Stimulated activated CD4-positive, alpha-beta T cell treated with anti-CD3 and anti-CD28 coated beads, Interleukin-4, amount 100 ng/mL, for 1 hour (primary cell): Measurements from ENCODE around the gene MUC21.
"Not testable (repeated sequence)": the region's sequence is repeated elsewhere in the genome, so short reads cannot be mapped to it uniquely, and the experiment has no call there.

Source experiments
- DNase-seq: peaks from one replicate; pipeline ENCODE4 v3.0.0-alpha.2; 2020

MUC21 gene

GRCh38 chr6:30970946-30971345 lies 12.6 kb upstream of the MUC21 start:
- DNase-seq = no peak

GRCh38 chr6:30972816-30973215 lies 10.7 kb upstream of the MUC21 start:
- no peak for DNase-seq

DNA sequence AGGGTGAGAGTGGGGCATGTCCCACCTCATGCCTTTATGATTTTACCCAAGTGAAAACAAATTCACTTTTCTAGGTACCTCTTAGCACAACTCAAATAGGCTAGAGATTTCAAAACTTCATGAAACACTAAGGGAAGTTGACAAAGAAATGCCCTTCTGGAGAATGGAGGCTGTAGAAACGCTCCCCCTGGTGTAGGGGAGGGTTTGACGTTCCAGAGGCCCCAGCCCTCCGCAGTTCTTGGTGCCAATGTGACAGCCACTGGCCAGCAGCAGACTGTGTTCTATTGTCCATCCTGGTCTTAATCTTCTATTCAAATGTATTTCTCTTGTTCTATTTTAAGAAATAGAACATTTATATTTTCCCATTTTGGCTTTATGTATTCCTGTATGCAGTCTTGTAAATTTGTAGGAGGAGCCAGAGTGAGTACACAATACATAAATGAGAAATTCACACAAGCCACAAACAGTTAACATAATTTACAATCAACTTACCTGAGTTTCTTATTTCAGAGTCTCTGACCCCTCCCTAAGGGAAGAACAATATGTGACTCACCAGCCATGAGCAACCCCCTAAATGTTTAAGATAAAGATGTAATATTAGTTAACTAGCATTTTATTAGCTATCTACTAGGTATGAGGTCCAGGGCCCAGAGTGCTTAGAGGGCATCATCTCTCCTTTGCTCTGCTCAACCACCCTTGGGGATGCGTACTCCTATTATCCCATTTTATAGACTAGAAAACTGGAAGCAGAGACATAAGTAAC lies 8.8 kb upstream of the MUC21 start:
- no peak for DNase-seq

GRCh38 chr6:30979141-30979540 lies 4.4 kb upstream of the MUC21 start:
- no peak for DNase-seq

GRCh38 chr6:30979690-30980089 lies 3.8 kb upstream of the MUC21 start:
- DNase-seq = no peak

DNA sequence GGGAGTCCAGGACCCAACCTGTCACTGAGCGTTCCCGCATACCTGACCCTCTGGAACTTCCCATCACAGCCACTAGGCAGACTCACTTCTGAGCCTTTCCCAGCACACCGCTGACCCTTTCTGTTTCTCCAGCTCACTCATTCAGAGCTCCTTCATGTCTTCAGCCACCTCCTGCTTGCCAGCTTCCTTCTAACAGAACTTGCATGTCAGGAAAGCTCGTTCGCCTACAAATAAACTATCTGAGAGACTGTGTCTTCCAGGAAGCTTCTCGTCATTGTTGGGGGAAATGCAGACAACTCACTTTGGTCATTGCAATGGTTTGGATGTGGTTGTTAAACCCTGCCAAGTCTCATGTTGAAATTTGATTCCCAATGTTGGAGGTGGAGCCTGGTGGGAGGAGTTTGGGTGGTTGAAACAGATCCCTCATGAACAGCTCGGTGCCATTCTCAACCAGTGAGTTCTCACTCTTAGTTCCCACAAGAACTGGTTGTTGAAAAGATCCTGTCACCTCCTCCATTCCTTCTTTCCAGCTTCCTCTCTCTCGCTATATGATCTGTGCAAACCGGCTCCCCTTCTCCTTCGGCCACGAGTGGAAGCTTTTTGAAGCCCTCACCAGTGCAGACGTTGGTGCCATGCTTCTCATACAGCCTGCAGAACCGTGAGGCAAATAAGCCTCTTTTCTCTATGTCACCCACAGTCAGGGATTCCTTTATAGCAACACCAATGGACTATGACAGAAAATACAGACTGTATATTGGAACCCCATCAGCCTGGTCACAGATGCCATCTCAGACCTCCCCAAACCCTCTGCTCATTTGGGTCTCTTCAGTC lies 1.4 kb upstream of the MUC21 start:
- no peak for DNase-seq

- no peak for DNase-seq
Observed at GRCh38 chr6:30985490-30985889, 2.0 kb downstream of the MUC21 start.

DNA sequence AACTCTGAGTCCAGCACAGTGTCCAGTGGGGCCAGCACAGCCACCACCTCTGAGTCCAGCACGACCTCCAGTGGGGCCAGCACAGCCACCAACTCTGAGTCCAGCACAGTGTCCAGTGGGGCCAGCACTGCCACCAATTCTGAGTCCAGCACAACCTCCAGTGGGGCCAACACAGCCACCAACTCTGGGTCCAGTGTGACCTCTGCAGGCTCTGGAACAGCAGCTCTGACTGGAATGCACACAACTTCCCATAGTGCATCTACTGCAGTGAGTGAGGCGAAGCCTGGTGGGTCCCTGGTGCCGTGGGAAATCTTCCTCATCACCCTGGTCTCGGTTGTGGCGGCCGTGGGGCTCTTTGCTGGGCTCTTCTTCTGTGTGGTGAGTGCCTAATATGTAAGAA lies 3.8 kb downstream of the MUC21 start:
- DNase-seq = no peak

GRCh38 chr6:30988209-30988825 lies 4.8 kb downstream of the MUC21 start:
- DNase-seq = no peak

DNA sequence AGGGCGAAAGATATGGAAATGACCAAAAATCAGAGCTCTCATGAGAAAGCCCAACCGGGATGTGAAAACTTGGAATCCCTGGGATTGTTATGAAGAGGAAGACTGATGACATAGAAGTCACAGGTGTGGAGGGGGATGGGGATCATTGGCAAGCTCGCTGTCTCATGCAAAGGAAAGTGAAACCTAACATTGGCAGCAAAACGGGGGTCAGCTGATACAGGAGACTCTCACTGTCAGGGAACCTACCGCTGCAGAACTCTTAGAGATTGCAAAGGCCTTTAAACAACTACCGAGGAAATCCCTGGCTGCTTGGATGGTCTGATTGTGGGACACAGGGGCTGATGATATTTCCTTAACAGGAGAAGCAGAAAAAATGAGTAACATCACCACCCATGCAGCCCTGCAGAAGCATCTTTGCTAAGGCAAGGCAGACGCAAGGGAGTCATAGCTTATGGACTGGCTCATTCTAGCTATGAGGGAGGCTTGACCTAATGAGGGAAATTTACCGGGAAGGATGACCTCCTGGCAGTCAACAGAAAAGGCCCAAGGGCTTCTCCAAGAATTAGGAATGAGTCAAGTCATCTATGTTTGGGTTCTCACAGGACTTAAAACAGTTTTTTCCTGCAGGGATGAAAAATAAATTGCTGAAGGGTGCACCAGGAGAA lies 7.0 kb downstream of the MUC21 start:
- peak; percentile 6 for DNase-seq

DNA sequence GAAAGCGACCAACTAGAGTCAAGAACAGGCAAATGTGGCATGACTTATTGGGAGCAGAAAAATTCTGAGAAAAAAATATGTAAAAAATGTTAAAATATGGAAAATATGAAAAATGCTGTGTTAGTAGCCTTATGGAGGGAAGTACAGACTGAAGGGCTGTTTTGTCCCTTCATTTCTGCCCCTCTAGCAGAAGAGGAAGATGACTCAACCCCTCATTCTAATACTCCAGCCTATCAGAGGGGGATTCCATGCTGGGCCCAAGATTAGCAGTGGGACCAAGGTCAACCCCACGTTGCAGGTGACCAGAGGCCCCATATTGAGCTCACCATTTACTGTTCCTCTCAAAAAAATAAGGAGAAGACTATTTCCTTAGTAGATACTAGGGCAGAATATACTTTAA lies 8.4 kb downstream of the MUC21 start:
- DNase-seq = no peak

GRCh38 chr6:30997301-30997700 lies 13.8 kb downstream of the MUC21 start:
- DNase-seq = no peak

DNA sequence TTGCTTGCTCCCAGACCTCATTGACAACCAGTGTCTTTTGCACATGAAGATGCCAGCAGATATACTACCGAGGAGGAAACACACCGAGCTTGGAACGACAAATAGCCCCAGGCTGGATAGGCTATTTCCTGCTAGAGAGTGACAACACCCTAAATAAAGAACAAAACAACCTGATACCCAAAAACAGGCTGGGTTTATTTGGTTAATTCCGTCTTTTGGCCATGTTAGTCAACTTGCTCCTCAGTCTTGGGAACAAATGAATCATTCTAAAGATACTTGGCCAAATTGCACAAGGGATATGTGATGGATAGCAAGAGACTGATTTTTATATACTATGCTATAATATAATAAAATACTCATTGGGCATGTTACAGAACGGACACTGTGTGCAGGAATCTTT lies 15.3 kb downstream of the MUC21 start:
- no peak for DNase-seq

DNA sequence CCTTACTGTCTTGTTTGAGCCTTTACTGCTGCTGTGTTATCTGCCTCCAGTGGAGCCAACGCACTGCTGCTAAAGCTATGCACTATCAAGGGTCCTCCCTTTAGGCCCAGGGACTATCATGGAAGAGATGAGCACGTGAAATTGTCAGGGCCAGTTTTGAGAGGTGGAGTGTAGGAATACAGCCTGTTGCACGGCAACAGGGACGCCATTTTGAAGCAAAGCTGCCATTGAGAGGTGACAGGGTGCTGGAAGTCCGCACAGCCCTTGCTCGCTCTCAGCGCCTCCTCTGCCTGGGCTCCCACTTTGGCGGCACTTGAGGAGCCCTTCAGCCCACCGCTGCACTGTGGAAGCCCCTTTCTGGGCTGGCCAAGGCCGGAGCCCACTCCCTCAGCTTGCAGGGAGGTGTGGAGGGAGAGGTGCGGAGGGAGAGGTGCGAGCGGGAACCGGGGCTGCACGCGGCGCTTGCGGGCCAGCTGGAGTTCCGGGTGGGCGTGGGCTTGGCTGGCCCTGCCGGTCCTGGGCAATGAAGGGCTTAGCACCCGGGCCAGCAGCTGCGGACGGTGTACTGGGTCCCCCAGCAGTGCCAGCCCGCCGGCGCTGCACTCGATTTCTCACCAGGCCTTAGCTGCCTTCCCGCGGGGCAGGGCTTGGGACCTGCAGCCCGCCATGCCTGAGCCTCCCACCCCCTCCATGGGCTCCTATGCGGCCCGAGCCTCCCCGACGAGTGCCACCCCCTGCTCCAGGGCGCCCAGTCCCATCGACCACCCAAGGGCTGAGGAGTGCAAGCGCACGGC lies 16.7 kb downstream of the MUC21 start:
- not testable (repeated sequence) for DNase-seq

DNA sequence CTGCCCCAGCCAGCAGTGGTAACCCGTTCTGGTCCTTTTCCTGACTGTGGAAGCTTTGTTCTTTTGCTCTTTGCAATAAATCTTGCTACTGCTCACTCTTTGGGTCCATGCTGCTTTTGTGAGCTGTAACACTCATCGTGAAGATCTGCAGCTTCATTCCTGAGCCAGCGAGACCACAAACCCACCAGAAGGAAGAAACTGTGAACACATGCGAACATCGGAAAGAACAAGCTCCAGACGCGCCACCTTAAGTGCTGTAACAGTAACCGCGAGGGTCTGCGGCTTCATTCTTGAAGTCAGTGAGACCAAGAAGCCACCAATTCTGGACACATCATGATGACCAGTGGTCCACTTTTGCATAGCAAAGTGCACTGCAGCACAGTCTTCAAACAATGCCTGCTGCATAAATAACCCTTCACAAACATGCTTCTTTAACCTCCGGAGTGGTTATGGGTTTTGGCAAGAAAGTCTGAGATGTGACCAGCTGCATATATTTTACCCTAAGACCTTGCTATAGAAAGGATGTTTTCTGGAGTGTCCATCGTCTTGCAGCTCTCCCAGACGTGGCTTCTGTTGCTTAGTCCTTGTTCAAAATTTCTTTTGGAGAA lies 17.9 kb downstream of the MUC21 start:
- DNase-seq = no peak

GRCh38 chr6:31002471-31002870 lies 19.0 kb downstream of the MUC21 start:
- no peak for DNase-seq

GRCh38 chr6:31004794-31005193 lies 21.3 kb downstream of the MUC21 start:
- no peak for DNase-seq

- DNase-seq = no peak
Observed at GRCh38 chr6:31005249-31006020, 21.9 kb downstream of the MUC21 start.

- DNase-seq = no peak
Observed at GRCh38 chr6:31007694-31008093, 24.2 kb downstream of the MUC21 start.

DNA sequence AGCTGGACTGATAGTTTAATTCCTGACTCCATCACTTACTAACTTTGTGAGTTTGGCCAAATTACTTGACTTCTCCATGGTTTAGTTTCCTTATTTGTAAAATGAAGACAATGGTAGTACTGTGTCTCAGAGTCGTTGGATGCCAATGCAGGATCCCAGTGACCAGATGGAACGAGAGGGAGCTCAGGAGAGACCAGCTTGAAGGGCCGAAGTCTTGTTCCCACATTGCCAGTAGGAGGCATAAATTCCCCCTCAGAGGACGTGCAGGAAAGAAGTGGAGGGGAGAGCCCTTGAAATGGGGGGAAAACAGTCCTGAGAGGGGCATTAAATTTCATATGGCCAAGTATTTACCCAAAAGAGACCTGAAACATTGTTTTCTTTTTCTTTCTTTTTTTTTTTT lies 24.6 kb downstream of the MUC21 start:
- no peak for DNase-seq

DNA sequence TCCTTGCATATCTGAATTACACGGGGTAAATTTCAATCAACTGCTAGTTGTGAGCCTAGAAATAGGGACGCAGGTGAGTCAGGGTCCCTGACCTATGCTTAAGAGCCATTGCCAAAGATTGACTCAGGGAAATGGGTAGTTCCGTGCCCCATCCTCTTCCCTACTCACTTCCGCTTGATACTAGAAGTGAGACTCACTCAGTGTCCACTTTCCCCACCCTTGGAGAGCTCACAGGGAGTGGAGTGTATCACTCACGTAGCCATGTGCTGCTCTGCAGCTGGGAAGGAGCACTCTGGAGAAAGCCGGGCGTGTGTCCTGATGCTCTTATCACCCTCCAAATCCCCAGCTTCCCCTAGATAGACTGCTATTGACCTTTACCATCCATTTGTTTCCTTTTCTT lies 26.2 kb downstream of the MUC21 start:
- no peak for DNase-seq
